ENCODE measurements around the gene CCDC57.

CCDC57 gene

GRCh38 chr17:82103553-82104451, 108.8 kb downstream of the CCDC57 start:
- H3K4me1 ChIP-seq (ENCODE audit: insufficient read depth, low read length): peaks cover 33% of the 10 kb centered on the region; the same call in 1 of the 2 replicates
- H3K9ac ChIP-seq (ENCODE audit: low read depth, low read length): no peak overlapping the region
- H3K36me3 ChIP-seq (ENCODE audit: insufficient read depth, low read length): no peaks in the 10 kb centered on the region
- H3K9me3 ChIP-seq (ENCODE audit: control insufficient read depth, insufficient read depth, low read length): no peaks in the 10 kb centered on the region

- H3K9ac ChIP-seq (ENCODE audit: low read depth, low read length): no peak overlapping the region
- peaks cover 32% of the 10 kb centered on the region; the same call in 1 of the 2 replicates for H3K4me1 ChIP-seq (ENCODE audit: insufficient read depth, low read length)
- no peaks in the 10 kb centered on the region for H3K9me3 ChIP-seq (ENCODE audit: control insufficient read depth, insufficient read depth, low read length)
These were observed 110.6 kb downstream of the CCDC57 start for GRCh38 chr17:82101767-82102679.

GRCh38 chr17:82101301-82101715, 111.3 kb downstream of the CCDC57 start:
- peaks cover 29% of the 10 kb centered on the region; the same call in 1 of the 2 replicates for H3K4me1 ChIP-seq (ENCODE audit: insufficient read depth, low read length)

More at GRCh38 chr17:82101767-82102679, 110.6 kb downstream of the CCDC57 start:
- no peaks in the 10 kb centered on the region for H3K36me3 ChIP-seq (ENCODE audit: insufficient read depth, low read length)

GRCh38 chr17:82100502-82101298, 111.9 kb downstream of the CCDC57 start:
- H3K9me3 ChIP-seq (ENCODE audit: control insufficient read depth, insufficient read depth, low read length): no peaks in the 10 kb centered on the region
- 0 out of 2 replicates have a peak, but pooled peaks cover 4% of the 10 kb centered on the region for H3K36me3 ChIP-seq (ENCODE audit: insufficient read depth, low read length)
- H3K4me1 ChIP-seq (ENCODE audit: insufficient read depth, low read length): peaks cover 23% of the 10 kb centered on the region; the same call in 1 of the 2 replicates
- no peak overlapping the region for H3K9ac ChIP-seq (ENCODE audit: low read depth, low read length)

More at GRCh38 chr17:82101301-82101715, 111.3 kb downstream of the CCDC57 start:
- Histone ChIP-seq H3K9ac (ENCODE audit: low read depth, low read length) (no peak overlapping the region), H3K9me3 (ENCODE audit: control insufficient read depth, insufficient read depth, low read length) (no peaks in the 10 kb centered on the region), H3K36me3 (ENCODE audit: insufficient read depth, low read length) (no peaks in the 10 kb centered on the region)

GRCh38 chr17:82098939-82099763, 113.5 kb downstream of the CCDC57 start:
- H3K36me3 ChIP-seq (ENCODE audit: insufficient read depth, low read length): peaks cover 4% of the 10 kb centered on the region; the same call in 1 of the 2 replicates
- peak overlapping the region; percentile 76 for H3K9ac ChIP-seq (ENCODE audit: low read depth, low read length)
- no peaks in the 10 kb centered on the region for H3K9me3 ChIP-seq (ENCODE audit: control insufficient read depth, insufficient read depth, low read length)
- H3K4me1 ChIP-seq (ENCODE audit: insufficient read depth, low read length): peaks cover 18% of the 10 kb centered on the region; the same call in 1 of the 2 replicates

GRCh38 chr17:82098169-82098938, 114.3 kb downstream of the CCDC57 start, which contains the start of gene FASN:
Gene FASN, minus strand, starts transcription at chr17:82098236. Its CDS starts 1,791 bp downstream, at chr17:82096445.
- H3K9me3 ChIP-seq (ENCODE audit: control insufficient read depth, insufficient read depth, low read length): no peaks in the 10 kb centered on the region
- peaks cover 10% of the 10 kb centered on the region; the same call in 1 of the 2 replicates for H3K4me1 ChIP-seq (ENCODE audit: insufficient read depth, low read length)
- peak within 1 kb of the TSS; percentile 89 for H3K9ac ChIP-seq (ENCODE audit: low read depth, low read length)
- peaks cover 4% of the 10 kb centered on the region; the same call in 1 of the 2 replicates for H3K36me3 ChIP-seq (ENCODE audit: insufficient read depth, low read length)

- Histone ChIP-seq H3K9me3 (ENCODE audit: control insufficient read depth, insufficient read depth, low read length) (no peaks in the 10 kb centered on the region), H3K4me1 (ENCODE audit: insufficient read depth, low read length) (peaks cover 10% of the 10 kb centered on the region; the same call in 1 of the 2 replicates), H3K36me3 (ENCODE audit: insufficient read depth, low read length) (peaks cover 4% of the 10 kb centered on the region; the same call in 1 of the 2 replicates), H3K9ac (ENCODE audit: low read depth, low read length) (peak overlapping the region; percentile 89)
These were observed 114.8 kb downstream of the CCDC57 start for GRCh38 chr17:82097919-82098168.

- Histone ChIP-seq H3K9me3 (ENCODE audit: control insufficient read depth, insufficient read depth, low read length) (no peaks in the 10 kb centered on the region), H3K4me1 (ENCODE audit: insufficient read depth, low read length) (peaks cover 10% of the 10 kb centered on the region; the same call in 1 of the 2 replicates), H3K36me3 (ENCODE audit: insufficient read depth, low read length) (peaks cover 4% of the 10 kb centered on the region; the same call in 1 of the 2 replicates), H3K9ac (ENCODE audit: low read depth, low read length) (peak overlapping the region; percentile 89)
These were observed 115.3 kb downstream of the CCDC57 start for GRCh38 chr17:82097184-82097918.

GRCh38 chr17:82096709-82097183, 115.9 kb downstream of the CCDC57 start:
- no peaks in the 10 kb centered on the region for H3K9me3 ChIP-seq (ENCODE audit: control insufficient read depth, insufficient read depth, low read length)
- peaks cover 10% of the 10 kb centered on the region; the same call in 1 of the 2 replicates for H3K4me1 ChIP-seq (ENCODE audit: insufficient read depth, low read length)
- H3K9ac ChIP-seq (ENCODE audit: low read depth, low read length): peak overlapping the region; percentile 89
- peaks cover 4% of the 10 kb centered on the region for H3K36me3 ChIP-seq (ENCODE audit: insufficient read depth, low read length)

GRCh38 chr17:82095777-82096708, 116.6 kb downstream of the CCDC57 start:
- Histone ChIP-seq H3K4me1 (ENCODE audit: insufficient read depth, low read length) (peaks cover 10% of the 10 kb centered on the region; the same call in 1 of the 2 replicates), H3K36me3 (ENCODE audit: insufficient read depth, low read length) (peaks cover 4% of the 10 kb centered on the region), H3K9ac (ENCODE audit: low read depth, low read length) (0 out of 2 replicates have a peak overlapping the region, but pooled peaks have one; percentile 89), H3K9me3 (ENCODE audit: control insufficient read depth, insufficient read depth, low read length) (no peaks in the 10 kb centered on the region)
